Cardiac fibroblast (primary cell): ENCODE measurements around the gene SLC6A5.

ENCODE experiments used
- DNase-seq, 2 donors: peaks; one replicate each; pipeline versions ENCODE4 v3.0.0 to v3.0.0-alpha.2; 2010; ENCODE audit warnings: low read depth in 2 of 2
- H3K4me3 ChIP-seq, 2 donors: replicated peaks in 1 of 2; 1 replicate in 1 of 2; 2 replicates in 1 of 2; pipeline ENCODE4 v1.5.1; 2011; ENCODE audit warnings: low read depth in 2 of 2, low read length in 2 of 2, mild to moderate bottlenecking in 2 of 2, moderate library complexity in 1 of 2
- TF ChIP-seq, protein P1 (sequence below): IDR thresholded peaks from one replicate; pipeline ENCODE4 v1.5.1; 2011; ENCODE audit warnings: low read depth, mild to moderate bottlenecking, low read length, inconsistent platforms

Gene SLC6A5

DNA sequence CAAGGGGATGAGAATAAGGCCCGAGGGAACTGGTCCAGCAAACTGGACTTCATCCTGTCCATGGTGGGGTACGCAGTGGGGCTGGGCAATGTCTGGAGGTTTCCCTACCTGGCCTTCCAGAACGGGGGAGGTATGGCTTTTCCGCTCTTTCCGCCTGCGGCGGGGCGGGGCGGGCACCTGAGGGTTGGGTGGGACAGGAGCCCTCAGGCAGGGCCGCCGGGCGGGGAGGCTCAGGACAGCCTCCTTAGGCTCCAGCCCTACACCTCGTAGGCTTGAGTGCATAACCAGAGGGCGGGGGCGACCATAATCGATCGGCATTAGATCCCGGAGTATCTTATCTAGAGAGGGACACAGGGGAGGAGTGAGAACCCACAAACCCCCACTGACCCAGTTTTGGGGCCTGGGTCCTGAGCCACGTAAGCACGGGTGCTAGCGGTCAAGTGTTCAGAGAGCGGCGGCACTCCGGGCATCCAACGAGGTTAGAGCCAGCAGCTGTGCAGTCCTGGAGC, 4.9 kb downstream of the SLC6A5 start:
- no peak for DNase-seq
- no peak overlapping the region for H3K4me3 ChIP-seq
- TF ChIP-seq, protein P1, sequence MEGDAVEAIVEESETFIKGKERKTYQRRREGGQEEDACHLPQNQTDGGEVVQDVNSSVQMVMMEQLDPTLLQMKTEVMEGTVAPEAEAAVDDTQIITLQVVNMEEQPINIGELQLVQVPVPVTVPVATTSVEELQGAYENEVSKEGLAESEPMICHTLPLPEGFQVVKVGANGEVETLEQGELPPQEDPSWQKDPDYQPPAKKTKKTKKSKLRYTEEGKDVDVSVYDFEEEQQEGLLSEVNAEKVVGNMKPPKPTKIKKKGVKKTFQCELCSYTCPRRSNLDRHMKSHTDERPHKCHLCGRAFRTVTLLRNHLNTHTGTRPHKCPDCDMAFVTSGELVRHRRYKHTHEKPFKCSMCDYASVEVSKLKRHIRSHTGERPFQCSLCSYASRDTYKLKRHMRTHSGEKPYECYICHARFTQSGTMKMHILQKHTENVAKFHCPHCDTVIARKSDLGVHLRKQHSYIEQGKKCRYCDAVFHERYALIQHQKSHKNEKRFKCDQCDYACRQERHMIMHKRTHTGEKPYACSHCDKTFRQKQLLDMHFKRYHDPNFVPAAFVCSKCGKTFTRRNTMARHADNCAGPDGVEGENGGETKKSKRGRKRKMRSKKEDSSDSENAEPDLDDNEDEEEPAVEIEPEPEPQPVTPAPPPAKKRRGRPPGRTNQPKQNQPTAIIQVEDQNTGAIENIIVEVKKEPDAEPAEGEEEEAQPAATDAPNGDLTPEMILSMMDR: no peak

DNA sequence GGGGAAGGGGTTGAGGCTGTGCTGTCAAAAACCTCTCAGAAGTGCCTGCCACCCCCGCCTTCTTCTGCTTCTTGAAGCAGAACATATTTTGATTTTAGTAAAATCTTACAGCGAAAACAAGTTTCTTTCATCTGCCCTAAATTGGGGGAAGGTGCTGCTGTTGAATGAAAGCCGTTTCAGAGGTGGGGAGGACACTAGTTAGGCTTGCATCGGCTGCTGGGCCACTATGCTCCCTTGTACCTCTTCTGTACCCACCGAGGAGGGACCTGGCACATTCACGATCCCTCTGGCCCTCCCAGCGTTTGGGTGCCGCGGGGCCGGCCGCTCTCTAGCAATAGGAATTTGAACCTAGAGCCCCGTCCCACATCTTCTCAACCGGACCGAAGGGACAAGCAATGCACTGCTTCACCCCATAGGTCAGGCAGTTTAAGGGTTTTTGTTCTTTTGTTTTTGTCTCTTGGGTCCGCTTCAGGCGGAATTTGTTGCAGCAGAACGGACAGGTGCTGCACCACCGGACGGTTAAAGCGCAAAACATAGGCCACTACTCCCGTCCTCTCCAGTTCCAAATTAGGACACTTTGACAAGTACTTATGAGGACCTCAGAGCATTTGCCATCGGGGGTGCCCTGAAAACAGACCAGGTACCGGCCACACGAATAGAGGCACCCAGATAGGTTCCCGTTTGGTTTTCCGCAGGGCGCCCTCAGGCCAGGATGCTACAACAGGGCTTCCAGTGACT, 5.6 kb downstream of the SLC6A5 start:
- DNase-seq: no peak
- TF ChIP-seq, protein P1: no peak
- no peak overlapping the region for H3K4me3 ChIP-seq

DNA sequence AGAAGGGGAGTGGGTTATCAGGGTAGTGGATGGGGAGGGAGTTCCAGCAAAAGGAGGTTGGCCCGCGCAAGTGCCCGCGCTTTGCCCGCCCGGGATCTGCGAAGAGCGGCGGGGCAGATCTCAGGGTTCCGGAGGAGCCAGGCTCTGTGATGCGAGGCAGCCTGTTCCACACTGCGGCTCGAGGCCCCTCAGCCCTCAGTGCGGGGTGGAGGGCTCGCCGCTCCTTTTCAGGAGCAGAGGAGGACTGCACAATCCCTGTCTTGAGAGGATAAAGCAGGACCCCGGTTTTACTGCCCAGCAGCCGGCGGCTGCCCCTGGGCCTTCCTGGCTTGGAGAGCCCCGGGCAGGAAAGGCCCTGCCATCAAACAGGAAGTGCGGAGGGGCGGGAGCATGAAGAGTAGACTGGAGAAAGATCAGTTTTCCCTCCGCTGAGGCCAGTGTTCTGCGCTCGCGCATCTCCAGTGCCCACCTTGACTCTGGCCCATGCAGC, 6.2 kb downstream of the SLC6A5 start:
- no peak for DNase-seq
- TF ChIP-seq, protein P1: no peak

DNA sequence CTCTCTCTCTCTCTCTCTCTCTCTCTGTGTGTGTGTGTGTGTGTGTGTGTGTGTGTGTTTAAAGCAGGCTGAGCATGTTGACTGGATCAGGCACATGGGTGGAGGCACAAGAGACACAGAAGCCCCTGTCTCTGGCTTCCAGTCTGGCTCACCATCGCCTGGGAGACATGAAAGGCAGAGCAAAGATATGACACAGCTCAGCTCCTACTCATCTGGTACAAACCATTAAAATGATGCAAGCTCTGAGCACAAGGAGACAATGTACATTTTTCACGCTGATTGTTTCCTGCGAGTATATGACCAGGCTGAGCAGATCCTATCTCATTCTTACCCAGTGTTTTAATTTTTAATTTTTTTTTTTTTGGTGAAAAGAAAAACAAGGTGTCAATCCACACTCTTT, 9.5 kb downstream of the SLC6A5 start:
- TF ChIP-seq, protein P1: no peak
- H3K4me3 ChIP-seq: no peak overlapping the region
- DNase-seq: peak in 1 of 2 donors; percentile 32

More for the DNA sequence above, 6.2 kb downstream of the SLC6A5 start:
- no peak overlapping the region for H3K4me3 ChIP-seq

DNA sequence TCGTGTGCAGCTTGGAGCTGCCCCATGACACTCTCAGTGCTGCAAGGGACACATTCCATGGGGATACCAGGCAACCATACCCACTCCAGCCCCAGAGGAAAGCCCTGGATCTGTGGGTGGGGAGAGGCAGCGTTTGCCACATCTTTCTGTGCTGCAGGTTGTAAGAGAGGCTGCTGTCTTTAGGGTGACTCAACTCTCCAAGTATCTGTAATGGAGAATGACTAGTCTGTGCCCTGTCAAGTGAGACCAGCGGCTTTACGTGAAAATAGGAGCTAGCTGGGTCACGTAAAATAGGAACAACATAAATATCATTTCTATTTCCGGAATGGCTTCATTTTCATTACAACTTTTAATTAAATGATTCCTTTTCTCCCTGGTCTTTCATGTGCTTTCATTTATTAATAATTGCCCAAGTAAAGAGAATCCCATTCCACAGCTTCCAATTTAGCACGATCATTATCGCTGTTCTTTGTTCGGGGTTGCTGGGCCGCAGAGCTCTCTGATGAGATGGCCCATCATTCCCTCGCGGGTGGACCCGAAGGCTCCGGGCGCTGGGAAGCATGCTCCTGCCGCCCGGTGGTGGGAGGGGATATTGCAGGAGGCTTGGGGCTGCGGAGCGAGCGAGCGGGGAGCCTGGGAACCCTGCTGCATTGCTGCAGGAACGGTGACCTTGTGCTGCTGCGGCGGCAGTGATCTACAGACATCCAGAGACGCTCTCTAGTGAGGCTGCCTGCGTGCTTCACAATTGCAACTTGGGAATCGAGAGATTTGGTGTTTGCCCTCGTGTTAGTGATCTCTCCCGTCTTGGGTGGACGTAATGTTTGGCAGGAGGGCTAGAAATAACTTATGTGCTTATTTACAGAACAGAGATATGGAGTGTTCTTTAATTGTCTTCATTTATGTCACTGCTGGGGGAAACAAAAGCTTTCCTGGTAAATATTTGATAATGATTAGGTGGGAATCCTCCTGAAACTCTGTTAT, 10.6 kb downstream of the SLC6A5 start:
- peak overlapping the region in 1 of 2 donors; percentile 24 for H3K4me3 ChIP-seq
- DNase-seq: peak; percentile 70 to 74
- TF ChIP-seq, protein P1: peak; percentile 98

DNA sequence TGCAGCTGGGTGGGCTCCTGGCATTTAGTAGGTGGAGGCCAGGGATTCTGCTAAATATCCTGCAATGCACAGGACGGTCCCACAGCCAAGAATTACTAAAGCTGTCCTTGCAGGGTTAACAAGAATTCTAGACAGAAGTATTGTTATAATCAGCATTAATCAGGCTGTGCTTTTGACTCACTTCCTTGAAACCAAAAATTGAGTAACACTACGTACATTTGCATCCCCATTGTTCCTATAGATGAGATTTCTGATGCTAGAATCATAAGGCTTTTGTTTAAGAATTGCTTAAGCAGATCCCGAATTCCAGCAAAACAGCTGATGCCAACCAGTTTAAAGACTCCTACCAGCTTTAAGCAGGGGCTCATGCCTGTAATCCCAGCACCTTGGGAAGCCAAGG, 11.4 kb downstream of the SLC6A5 start:
- DNase-seq: peak; percentile 56 to 74
- no peak overlapping the region for H3K4me3 ChIP-seq
- TF ChIP-seq, protein P1: no peak
